ENCODE measurements around the gene TMEM167B.
"Not testable (repeated sequence)": the region's sequence is repeated elsewhere in the genome, so short reads cannot be mapped to it uniquely, and the experiment has no call there.

Gene TMEM167B

GRCh38 chr1:109140392-109140791 lies 49.8 kb downstream of the TMEM167B start:
- no peaks in the 10 kb centered on the region for H3K36me3 ChIP-seq (ENCODE audit: insufficient read depth, low read length)
- no peak overlapping the region for H3K4me3 ChIP-seq (ENCODE audit: low read length)
- H3K4me1 ChIP-seq (ENCODE audit: insufficient read depth, low read length) = no peaks in the 10 kb centered on the region
- no peak overlapping the region for H3K9ac ChIP-seq (ENCODE audit: low read depth, low read length)
- 92% methylated on average over 3 of the region's 3 CpGs for WGBS
- no peaks in the 10 kb centered on the region for H3K9me3 ChIP-seq (ENCODE audit: insufficient read depth, low read depth, low read length)
- H3K27me3 ChIP-seq (ENCODE audit: insufficient read depth, low read length) = no peaks in the 10 kb centered on the region
- H3K27ac ChIP-seq (ENCODE audit: low read depth, low read length) = no peak overlapping the region

DNA sequence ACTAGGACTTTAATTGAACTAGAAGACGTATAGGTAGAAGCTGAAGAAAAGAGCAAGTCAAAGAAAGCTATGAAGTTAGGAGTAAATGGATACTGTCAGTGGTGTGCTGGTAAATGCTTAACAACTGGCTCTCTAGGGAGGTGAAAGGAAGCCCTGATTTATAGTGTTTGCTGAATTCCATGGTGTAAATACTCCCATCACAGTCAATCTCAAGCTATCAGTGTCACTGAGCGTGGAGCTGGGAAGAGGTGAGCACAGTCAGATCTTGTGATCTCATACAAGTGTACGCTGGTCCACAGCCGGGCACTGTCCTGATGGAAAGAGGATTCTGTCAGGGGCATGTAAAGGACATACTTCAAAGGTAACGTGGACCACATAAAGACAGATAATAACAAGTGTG lies 51.7 kb downstream of the TMEM167B start:
- no peaks in the 10 kb centered on the region for H3K9me3 ChIP-seq (ENCODE audit: insufficient read depth, low read depth, low read length)
- no peak overlapping the region for H3K27ac ChIP-seq (ENCODE audit: low read depth, low read length)
- no peaks in the 10 kb centered on the region for H3K27me3 ChIP-seq (ENCODE audit: insufficient read depth, low read length)
- no peak overlapping the region for H3K9ac ChIP-seq (ENCODE audit: low read depth, low read length)
- 93% methylated on average over 5 of the region's 5 CpGs for WGBS
- no peaks in the 10 kb centered on the region for H3K4me1 ChIP-seq (ENCODE audit: insufficient read depth, low read length)
- H3K4me3 ChIP-seq (ENCODE audit: low read length) = no peak overlapping the region
- no peaks in the 10 kb centered on the region for H3K36me3 ChIP-seq (ENCODE audit: insufficient read depth, low read length)

GRCh38 chr1:109142725-109143124 lies 52.2 kb downstream of the TMEM167B start:
- H3K4me3 ChIP-seq (ENCODE audit: low read length); H3K27me3 ChIP-seq (ENCODE audit: insufficient read depth, low read length); H3K36me3 ChIP-seq (ENCODE audit: insufficient read depth, low read length); H3K9ac ChIP-seq (ENCODE audit: low read depth, low read length); H3K9me3 ChIP-seq (ENCODE audit: insufficient read depth, low read depth, low read length); H3K27ac ChIP-seq (ENCODE audit: low read depth, low read length); H3K4me1 ChIP-seq (ENCODE audit: insufficient read depth, low read length): not testable (repeated sequence)
- 95% methylated on average over 5 of the region's 6 CpGs for WGBS

Measured in HUES64 (cell line).